GM18517 (cell line): ENCODE measurements around the gene P2RY6.

ENCODE experiments used
- ATAC-seq: cut with Tn5 transposase; IDR thresholded peaks from one replicate; pipeline ENCODE4 v1.9.1; 2021; ENCODE audit warnings: mild to moderate bottlenecking, moderate library complexity; ENCODE audit not compliant: unreplicated experiment

The P2RY6 gene

GRCh38 chr11:73330569-73331093 is 58.5 kb downstream of the P2RY6 start:
- ATAC-seq: no peak

- ATAC-seq: no peak
These were observed 59.2 kb downstream of the P2RY6 start for GRCh38 chr11:73331138-73331916.

GRCh38 chr11:73333173-73333572 is 61.0 kb downstream of the P2RY6 start:
- no peak for ATAC-seq

DNA sequence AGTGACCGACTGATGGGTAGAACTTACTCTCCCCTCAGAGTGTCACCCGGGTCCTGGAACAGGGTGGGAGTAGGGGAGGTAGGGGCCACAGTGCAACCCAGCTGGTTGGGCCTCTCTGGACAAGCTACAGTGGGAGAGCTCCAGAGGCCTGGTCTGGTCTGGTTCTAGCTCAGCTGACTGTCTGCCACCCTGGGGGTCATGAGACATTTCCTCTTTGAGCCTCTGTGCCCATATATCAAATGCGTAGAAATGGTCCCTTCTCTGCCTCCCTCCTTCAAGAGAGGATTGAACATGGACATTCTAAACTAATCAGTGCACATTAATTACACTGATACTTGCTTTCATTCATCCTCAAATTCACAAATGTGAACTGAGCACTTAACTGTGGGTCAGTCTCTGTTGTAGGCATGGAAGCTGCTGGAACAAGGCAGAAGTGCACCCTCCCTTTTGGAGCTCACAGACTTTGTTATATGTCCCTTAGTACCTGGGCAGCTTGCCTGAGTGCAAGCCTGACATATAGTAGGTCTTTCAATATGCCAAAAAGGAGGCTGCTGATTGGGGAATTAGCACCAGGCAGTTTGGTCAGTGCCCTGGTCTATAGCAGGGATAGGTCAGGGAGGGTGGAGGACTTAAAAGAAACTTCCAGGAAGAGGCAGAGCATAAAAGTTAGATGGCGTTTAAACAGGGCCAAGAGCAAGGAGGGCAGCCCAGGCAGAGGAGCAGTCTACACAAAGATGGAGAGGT is 61.7 kb downstream of the P2RY6 start:
- ATAC-seq: no peak

DNA sequence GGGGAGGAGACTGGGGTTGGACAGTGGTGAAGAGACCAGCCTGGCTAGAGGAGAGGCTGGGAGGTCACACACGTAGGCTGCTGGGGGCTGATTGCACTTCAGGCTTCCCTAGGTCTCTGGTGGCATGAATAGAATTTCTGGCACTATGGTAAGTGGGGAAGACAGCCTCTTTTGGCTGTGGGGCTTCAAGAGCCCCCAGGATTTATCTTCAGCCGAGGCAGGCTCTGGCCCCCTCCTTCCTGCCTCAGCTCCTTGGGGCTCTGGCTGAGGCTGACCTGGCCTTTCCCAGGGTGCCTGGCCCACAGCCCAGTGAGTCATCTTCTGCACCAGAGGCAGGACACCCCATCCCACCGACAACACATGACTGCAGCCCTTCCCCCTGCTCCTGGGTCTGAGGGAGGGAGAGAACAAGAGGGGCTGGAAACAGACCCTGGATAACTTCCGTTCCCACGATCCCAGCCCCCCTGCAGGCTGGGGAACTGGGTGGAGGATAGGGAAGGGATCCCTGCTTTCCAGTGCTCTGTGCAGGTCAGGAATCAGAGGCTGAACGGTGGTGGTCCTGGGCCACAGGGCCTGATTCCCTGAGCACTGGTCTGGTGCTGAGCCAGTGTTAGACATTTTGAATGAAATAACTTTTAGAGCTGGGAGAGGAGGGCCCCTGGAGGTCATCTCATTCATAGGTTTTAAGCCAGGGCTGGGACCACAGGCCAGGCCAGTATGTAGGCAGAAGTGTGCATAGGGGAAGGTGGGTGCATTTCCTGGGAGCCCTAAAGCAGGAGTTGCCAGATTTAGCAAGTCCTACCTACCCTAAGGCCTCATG is 62.5 kb downstream of the P2RY6 start:
- ATAC-seq: no peak

- no peak for ATAC-seq
These were observed 63.2 kb downstream of the P2RY6 start for GRCh38 chr11:73335204-73335923.

DNA sequence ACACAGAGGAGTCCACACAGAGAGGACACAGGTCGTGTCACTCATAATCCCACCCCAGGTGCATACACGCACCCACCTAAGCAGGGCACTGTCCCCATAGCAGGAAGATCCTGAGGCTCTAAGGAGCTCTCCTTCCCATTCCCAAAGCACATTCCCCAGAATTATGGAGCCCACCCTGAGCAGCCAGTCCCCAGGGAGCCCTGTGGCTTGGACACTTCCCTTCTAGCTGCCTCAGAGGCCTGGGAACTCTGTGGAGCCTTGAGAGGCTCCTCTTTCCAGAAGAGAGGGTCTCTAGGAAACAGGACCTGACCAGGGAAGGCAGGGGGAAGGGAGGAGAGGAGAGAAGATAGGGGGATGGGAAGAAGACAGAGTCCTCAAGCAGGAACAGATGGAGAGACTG is 65.7 kb downstream of the P2RY6 start:
- no peak for ATAC-seq

DNA sequence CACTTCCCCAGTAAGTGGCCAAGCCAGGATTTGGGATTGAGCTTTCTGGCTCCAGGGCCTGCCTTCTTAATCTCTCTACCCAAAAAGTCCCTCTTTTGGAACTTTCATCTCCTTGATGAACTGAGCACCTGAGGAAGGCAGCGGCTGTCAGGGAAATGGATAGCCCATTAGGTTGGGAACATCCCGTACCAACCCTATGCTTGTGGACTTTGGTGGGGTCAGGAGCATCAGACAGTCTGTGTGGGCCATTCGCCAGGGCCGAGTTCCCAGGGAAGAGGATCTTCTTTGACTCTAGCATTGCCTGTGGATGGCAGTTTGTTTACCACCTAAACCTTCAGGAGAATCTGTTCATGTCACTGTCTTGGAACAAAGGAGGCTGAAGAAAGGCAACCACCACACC is 66.1 kb downstream of the P2RY6 start:
- no peak for ATAC-seq

- no peak for ATAC-seq
These were observed 68.0 kb downstream of the P2RY6 start for GRCh38 chr11:73340164-73340563.

- no peak for ATAC-seq
These were observed 70.5 kb downstream of the P2RY6 start for GRCh38 chr11:73342633-73343032.

- no peak for ATAC-seq
These were observed 71.1 kb downstream of the P2RY6 start for GRCh38 chr11:73343076-73343873.

GRCh38 chr11:73344191-73344607 is 72.1 kb downstream of the P2RY6 start:
- no peak for ATAC-seq

GRCh38 chr11:73345481-73346160 is 73.5 kb downstream of the P2RY6 start:
- no peak for ATAC-seq

GRCh38 chr11:73346186-73346935 is 74.2 kb downstream of the P2RY6 start:
- ATAC-seq: no peak

GRCh38 chr11:73347067-73347466 is 74.9 kb downstream of the P2RY6 start:
- no peak for ATAC-seq
